NCI-H226 (cell line): ENCODE measurements around the gene PRRG1.
"Not testable (repeated sequence)": the region's sequence is repeated elsewhere in the genome, so short reads cannot be mapped to it uniquely, and the experiment has no call there.

Source experiments
- DNase-seq: peaks from one replicate; pipeline ENCODE4 v3.0.0-alpha.2; 2015

The PRRG1 gene

DNA sequence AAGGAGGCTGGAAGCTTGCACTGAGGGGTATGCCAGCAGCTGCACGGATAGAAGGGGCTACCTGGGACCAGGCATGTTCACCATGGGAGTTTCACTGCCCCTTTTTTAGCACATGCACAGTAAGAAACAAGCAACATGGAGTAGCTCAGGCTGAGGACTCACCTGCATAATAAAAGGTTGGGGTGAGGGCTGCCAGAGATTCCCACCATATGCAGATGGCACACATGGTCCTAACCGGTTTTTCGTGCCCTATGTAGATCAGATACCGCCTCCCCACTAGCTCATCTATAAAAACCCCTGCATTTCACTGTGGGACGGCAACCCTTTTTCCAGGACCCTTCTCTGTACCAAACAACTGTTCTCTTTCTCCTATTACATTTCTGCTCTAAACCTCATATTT is 125.3 kb downstream of the PRRG1 start:
- DNase-seq: no peak

DNA sequence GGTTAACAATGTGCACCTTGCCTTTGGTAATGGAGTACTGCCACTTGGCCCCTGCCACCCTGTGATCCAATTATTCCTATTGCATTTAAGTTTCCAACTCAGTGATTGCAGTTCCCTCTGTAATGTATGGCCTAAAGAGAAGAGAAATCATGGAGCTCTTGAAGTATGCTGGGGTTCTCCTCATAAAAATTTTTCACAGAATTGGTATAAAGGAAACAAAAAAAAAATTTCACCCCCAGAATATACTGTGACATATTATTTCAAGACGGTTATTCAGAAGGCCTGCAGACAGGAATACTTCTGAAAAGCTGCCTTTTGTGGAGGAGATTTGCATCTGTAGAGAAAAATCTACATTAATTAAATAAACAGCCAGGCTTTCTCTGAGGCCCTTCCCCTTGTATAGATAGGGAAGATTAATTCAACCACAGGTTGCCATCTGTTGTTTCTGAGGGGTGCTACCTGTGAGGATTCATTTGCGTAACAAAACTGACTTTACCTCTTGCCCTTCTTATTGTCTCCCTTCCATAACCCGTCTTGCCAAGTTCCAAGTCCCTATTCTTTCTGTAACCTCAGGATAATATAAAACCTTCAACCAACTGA is 127.5 kb downstream of the PRRG1 start:
- DNase-seq: no peak

DNA sequence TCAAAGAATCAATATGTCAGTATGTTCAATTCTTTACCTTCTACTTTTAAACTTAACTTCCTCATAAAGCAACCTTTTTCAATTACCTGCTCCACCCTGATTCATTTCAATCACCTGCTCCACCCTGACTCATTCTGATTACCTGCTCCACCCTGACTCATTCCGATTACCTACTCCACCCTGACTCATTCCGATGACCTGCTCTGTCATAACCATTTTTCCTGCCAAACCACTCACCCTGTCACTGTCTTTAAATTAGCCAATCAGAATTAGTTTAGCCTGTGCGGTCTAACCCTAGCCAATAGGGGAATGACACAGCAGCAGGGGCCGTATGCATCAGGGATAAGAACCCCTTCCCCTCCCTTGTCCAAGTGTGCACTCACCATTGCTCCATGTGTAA is 135.2 kb downstream of the PRRG1 start:
- DNase-seq: not testable (repeated sequence)

DNA sequence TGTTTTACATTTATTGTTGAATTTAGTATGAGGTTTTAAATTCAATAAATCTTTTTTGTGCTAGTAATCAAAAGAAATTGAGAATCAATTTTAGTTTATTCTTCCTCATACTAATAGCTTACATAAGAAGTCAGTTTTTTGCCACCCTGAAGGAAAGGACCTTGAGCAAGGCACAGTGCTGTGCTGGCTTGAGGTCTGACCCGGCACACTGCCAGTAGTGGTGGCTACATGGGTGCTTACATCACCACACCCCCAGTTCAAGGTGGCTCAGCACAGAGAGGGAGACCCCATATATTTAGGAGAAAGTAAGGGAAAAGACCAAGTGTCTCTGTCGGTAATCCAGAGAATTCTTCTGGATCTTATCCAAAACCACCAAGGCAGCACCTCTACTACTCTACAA is 136.3 kb downstream of the PRRG1 start:
- DNase-seq: no peak

DNA sequence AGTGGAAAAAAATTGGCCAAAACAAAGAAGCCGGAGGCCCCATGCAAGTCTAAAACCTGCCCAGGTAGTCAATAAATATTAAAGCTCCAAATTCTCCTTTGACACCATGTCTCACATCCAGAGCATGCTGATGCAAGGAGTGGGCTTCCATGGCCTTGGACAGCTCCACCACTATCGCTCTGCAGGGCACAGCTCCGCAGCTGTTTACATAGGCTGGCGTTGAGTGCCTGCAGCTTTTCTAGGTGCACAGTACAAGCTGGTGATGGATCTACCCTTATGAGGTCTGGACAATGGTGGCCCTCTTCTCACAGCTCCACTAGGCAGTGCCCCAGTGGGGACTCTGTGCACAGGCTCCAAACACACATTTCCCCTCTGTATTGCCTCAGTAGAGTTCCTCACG is 138.1 kb downstream of the PRRG1 start:
- DNase-seq: no peak

DNA sequence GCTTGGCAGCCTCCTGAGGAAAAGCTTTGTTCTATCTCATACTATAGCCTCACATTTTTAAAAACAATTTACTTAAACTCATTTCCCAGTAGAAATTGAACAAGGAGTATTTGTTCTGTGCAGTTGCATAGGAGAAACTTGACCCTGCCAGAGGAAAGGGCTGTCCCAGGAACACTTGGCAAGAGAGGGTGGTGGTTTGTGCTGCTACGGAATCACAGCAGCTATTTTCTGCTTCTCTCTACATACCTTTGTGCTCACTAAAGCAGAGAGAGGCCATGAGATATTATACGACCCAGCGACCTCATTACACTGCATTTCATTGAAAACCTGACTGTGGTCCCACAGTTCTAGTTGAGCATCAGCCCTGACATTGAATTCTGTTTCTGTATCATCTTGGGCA is 139.2 kb downstream of the PRRG1 start:
- no peak for DNase-seq

DNA sequence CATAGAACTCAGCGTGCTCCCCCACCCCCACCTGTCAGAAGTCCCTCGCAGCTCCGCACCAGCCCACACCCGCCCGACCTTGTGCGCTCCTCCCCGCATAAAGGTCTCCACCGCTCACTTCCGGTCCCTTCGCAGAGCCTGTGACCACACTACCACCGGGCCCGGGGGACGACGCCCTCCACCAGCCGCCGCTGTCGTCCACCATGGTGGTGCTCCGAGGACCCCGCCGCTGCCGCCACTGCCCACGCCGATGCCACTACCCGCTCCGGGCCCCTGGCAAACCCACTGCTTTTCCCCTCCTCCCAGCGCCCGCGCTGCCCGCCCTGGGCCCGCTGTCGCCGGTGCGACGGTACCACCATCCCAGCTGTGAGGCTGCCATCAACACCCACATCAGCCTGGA is 142.5 kb downstream of the PRRG1 start:
- no peak for DNase-seq

DNA sequence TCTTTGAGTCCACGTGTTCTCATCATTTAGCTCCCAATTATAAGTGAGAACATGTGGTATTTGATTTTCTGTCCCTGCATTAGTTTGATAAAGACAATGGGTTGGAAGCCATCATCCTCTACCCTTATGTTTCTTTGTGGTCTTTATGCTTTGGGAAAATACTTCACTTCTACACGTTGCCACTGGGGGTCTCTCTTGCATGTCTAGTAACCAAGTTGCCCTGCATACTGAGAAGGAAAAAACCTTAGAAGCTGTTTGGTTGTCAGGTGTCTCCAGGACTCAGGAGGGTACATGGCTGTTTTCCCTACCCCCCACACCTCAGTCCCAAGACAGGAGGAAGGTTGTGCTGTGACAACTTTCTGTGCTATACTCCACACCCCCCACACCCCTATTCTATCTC is 146.6 kb downstream of the PRRG1 start:
- not testable (repeated sequence) for DNase-seq

DNA sequence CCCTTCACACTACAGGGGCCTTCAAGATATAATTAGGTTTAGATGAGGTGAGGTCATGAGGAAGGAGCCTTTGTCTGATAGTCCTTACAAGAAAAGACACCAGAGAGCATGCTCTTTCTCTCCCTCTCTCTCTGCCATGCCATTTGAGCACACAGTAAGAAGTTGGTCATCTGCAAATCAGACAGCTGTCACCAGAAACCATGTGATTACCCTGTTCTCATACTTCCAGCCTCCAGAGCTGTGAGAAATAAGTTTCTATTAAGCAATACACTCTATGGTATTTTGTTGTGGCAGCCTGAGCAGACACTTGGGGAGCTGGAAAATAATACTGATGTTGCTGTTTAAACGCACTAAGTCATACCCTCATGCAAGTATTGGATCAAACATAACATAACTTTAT is 148.0 kb downstream of the PRRG1 start:
- not testable (repeated sequence) for DNase-seq

DNA sequence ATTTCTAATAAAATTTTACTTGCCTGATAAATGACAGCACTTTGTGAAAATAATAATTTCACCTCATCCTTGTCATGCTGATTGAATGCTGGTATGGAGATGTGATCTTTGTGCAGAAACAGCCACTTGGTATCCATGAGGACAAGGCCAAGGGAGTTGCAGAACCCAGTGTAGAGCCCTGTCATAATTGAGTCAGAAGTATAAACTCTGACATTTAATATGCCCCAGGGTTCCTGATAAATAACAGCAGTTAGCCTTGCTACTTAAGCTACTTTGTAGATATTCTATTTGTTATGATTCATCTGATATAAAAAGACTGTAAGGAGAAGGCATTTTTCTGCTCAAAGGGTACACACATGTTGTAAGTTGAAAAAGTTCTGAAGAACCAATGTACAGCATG is 149.2 kb downstream of the PRRG1 start:
- DNase-seq: not testable (repeated sequence)

DNA sequence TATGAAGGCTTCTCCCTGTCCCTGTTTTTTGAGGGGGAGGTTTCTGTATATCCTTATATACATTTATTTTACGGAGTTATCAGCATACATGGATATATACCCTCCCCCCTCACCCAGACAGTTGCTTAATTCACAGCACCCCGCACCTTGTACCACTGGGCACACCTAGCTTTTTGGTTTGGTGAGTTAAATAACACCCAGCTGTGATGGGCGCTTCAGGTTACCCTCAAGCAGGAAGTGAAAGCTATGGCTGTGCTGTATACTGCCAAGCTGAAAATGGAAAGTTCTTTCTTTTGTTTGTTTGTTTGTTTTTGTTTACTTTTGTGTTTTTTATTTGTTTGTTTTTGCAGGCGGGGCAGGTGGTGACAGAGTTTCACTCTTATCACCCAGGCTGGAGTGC is 150.5 kb downstream of the PRRG1 start:
- not testable (repeated sequence) for DNase-seq

DNA sequence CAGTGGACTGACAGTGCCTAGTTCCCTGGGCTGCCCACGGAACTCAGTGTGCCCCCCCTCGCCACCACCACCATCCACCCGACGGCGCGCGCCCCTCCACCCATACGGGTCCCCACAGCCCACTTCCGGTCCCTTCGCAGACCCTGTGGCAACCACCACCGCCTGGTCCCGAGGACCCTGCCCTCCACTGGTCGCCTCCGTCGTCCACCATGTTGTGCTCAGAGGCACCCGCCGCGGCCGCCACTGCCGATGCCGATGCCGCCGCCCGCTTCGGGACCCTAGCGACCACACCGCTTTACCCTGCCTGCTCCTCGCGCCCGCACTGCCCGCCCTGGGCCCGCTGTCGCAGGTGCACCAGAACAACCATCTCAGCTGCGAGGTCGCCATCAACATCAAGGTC is 155.8 kb downstream of the PRRG1 start:
- no peak for DNase-seq
